ENCODE results near the gene ZNF117. TPM values are rescaled to one million over a fixed set of nuclear protein-coding genes. Genes with fewer than 3 reads are reported as not detected.
A peak's percentile ranks its signal among the peaks of the same experiment; 100 is the strongest.

Gene ZNF117
- total and polyA plus RNA-seq, 2 experiments from 2014 or later = 1.2 to 2.8 TPM

DNA sequence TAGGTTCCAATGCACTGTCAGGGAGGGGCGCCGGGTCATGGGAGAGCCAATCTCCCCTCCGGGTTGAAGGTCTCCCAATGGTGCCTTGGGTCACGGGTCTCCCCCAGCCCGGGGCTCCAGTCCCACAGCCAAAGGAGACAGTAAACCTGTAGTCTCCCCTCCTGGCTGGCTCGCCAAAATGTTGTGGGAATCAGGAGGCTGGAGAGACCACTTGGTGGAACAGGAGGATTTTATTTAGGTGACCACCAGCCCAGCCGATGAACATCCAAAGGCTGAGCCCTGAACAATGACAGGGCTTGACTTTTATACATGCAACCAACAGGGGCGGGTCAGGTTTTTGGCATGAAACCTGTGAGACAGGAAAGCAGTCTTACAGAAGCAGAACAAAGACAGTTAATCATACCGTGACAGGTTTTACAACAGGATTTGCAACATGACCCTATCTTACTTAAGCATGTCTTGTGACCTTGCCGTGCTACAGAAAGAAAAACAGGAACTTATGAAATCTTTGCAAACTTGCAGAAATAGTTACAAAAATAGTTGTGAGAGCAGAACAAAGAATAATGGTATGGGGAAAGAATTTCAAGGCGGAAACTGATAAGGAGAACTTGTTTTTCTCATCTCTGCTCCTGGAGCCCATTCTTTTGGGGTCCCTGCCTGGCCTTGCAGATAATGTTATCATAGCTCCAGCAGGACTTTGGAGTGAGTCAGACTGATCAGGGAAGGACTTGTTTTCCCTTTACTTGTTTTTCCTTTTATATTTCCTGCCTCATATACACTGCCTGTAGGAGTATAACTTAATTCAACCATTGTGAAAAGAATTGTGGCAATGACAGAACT, 8.5 kb upstream of the ZNF117 start:
- WGBS, 2 experiments (ENCODE audit: low coverage in 1 of 2, low lambda C conversion rate in 2 of 2, missing lambda C conversion rate in 2 of 2) = 87 to 90% methylated on average over 11 of the region's 11 CpGs
- H4K20me1 ChIP-seq (ENCODE audit: insufficient read depth) = no peaks in the 10 kb centered on the region
- peaks cover 3% of the 10 kb centered on the region; the same call in 1 of the 2 replicates for H3K4me1 ChIP-seq (ENCODE audit: insufficient read depth)
- no peaks in the 10 kb centered on the region for H3K27me3 ChIP-seq (replicated peaks; ENCODE audit: insufficient read depth)
- no peaks in the 10 kb centered on the region for H3F3A ChIP-seq (ENCODE audit: insufficient read depth)
- H3K27ac ChIP-seq = no peak overlapping the region
- no peak for DNase-seq
- no peak overlapping the region for H3K4me3 ChIP-seq
- H3K9ac ChIP-seq = no peak overlapping the region
- no peaks in the 10 kb centered on the region for H3K9me3 ChIP-seq (ENCODE audit: low read depth)
- in situ Hi-C loops (cut with MboI) = no loop called here
- no peaks in the 10 kb centered on the region; the same call in 1 of the 2 replicates for H3K36me3 ChIP-seq (ENCODE audit: low read depth)
- H3K4me2 ChIP-seq (ENCODE audit: unreplicated experiment) = no peak overlapping the region
- no peaks in the 10 kb centered on the region for H3K9me2 ChIP-seq (ENCODE audit: insufficient read depth)
- TF ChIP-seq EZH2 (IDR thresholded peaks at IDR 0.05; ENCODE audit: insufficient read depth, poor library complexity, severe bottlenecking) (no peak), EZH2phosphoT487 (IDR thresholded peaks at IDR 0.05; ENCODE audit: insufficient read depth, low read depth) (no peak)
- H3K79me2 ChIP-seq (ENCODE audit: insufficient read depth) = peaks cover 41% of the 10 kb centered on the region
- no peak overlapping the region for H2AFZ ChIP-seq

DNA sequence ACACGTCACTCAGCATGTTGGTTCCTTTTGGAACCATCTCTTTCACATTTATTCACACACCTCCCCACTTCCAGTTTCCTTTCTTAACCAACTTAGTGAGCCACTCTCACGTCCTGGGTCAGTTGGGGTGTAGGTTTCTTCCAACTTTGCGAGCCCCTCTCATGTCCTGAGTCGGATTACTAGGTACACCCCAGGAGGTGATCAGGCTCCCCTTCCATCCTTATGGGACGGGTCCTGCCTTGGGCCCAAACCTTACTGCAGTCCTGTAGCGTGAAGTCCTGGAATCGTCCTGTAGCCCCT, 8.0 kb upstream of the ZNF117 start:
- TF ChIP-seq EZH2phosphoT487 (IDR thresholded peaks at IDR 0.05; ENCODE audit: insufficient read depth, low read depth) (no peak), EZH2 (IDR thresholded peaks at IDR 0.05; ENCODE audit: insufficient read depth, poor library complexity, severe bottlenecking) (no peak)
- no peak overlapping the region for H3K4me2 ChIP-seq (ENCODE audit: unreplicated experiment)
- no peaks in the 10 kb centered on the region for H3F3A ChIP-seq (ENCODE audit: insufficient read depth)
- no peak overlapping the region for H2AFZ ChIP-seq
- H3K36me3 ChIP-seq (ENCODE audit: low read depth) = no peaks in the 10 kb centered on the region; the same call in 1 of the 2 replicates
- in situ Hi-C loops (cut with MboI) = no loop called here
- no peaks in the 10 kb centered on the region for H3K9me2 ChIP-seq (ENCODE audit: insufficient read depth)
- no peaks in the 10 kb centered on the region for H3K27me3 ChIP-seq (replicated peaks; ENCODE audit: insufficient read depth)
- no peak overlapping the region for H3K27ac ChIP-seq
- no peak overlapping the region for H3K4me3 ChIP-seq
- peaks cover 35% of the 10 kb centered on the region for H3K79me2 ChIP-seq (ENCODE audit: insufficient read depth)
- peaks cover 3% of the 10 kb centered on the region; the same call in 1 of the 2 replicates for H3K4me1 ChIP-seq (ENCODE audit: insufficient read depth)
- DNase-seq = no peak
- WGBS, 2 experiments (ENCODE audit: low coverage in 1 of 2, low lambda C conversion rate in 2 of 2, missing lambda C conversion rate in 2 of 2) = 90 to 98% methylated on average over 7 of the region's 7 CpGs
- no peak overlapping the region for H3K9ac ChIP-seq
- no peaks in the 10 kb centered on the region for H3K9me3 ChIP-seq (ENCODE audit: low read depth)
- H4K20me1 ChIP-seq (ENCODE audit: insufficient read depth) = no peaks in the 10 kb centered on the region

DNA sequence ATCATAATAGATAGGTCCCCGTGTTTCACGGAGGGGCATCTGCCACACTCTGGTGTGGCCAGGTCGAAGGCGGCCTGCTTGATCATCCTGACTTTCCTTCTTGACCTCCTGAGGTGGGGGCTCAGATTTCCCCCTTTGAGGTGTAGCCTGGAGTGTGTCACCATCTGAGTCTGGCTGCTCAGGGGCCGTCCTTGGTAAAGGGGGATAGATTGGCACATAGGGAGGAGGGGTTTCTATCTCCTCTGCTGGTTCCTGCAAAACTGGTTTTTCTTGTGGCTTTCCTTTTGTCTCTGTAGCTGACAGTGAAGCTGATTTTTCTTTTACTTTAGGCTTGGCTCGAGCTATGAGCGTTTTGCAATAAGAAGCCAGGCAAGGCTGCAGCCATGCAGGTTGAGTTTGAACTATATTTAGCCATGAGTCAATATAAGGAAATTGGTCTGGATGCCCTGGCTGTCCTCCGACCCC, 7.1 kb upstream of the ZNF117 start:
- Histone ChIP-seq H3K79me2 (ENCODE audit: insufficient read depth) (peaks cover 27% of the 10 kb centered on the region), H3K36me3 (ENCODE audit: low read depth) (no peaks in the 10 kb centered on the region; the same call in 1 of the 2 replicates), H3K4me1 (ENCODE audit: insufficient read depth) (peaks cover 3% of the 10 kb centered on the region; the same call in 1 of the 2 replicates), H3F3A (ENCODE audit: insufficient read depth) (no peaks in the 10 kb centered on the region), H3K9ac (no peak overlapping the region), H3K4me3 (no peak overlapping the region), H3K9me3 (ENCODE audit: low read depth) (no peaks in the 10 kb centered on the region), H3K27ac (peak overlapping the region; percentile 46; the same call in 1 of the 2 replicates), H3K9me2 (ENCODE audit: insufficient read depth) (no peaks in the 10 kb centered on the region), H3K4me2 (ENCODE audit: unreplicated experiment) (no peak overlapping the region), H4K20me1 (ENCODE audit: insufficient read depth) (no peaks in the 10 kb centered on the region), H2AFZ (no peak overlapping the region), H3K27me3 (replicated peaks; ENCODE audit: insufficient read depth) (no peaks in the 10 kb centered on the region)
- TF ChIP-seq EZH2phosphoT487 (IDR thresholded peaks at IDR 0.05; ENCODE audit: insufficient read depth, low read depth) = no peak
- TF ChIP-seq EZH2 (IDR thresholded peaks at IDR 0.05; ENCODE audit: insufficient read depth, poor library complexity, severe bottlenecking) = no peak
- DNase-seq = peak; percentile 65
- in situ Hi-C loops (cut with MboI) = no loop called here
- 68 to 71% methylated on average over 8 of the region's 8 CpGs for WGBS, 2 experiments (ENCODE audit: low coverage in 1 of 2, low lambda C conversion rate in 2 of 2, missing lambda C conversion rate in 2 of 2)

DNA sequence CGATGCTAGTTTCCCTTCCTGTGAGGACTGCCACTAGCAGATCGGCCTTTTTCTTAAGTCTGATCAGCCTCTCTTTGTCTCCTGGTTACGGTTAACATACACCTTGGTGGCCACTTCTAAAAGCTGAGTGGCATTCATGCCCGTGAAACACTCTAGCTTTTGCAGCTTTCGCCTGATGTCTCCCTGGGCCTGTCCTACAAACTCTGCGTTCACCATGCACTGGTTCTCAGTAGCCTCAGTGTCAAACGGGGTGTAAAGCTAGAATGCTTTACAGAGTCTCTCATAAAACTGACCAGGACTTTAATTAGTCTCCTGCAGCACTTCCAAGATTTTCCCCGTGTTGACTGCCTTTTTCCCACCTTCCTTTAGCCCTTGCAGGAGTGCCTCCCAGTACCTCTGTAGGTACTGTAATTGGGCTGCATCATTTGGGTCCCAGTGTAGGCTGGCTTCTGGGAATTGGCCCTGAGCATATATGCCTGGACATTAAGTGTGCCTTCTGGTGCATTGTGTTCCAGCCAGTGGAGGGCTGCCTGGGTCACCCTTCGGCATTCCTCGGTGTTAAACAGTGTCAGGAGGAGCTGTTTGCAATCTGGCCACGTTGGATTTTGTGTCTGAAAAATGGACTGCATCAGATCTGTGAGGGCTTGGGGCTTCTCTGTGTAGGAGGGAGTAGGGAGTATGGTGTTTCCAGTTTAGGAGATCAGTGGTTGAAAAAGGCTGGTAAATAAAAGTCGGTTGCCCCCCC, 6.5 kb upstream of the ZNF117 start:
- Histone ChIP-seq H4K20me1 (ENCODE audit: insufficient read depth) (no peaks in the 10 kb centered on the region), H3K36me3 (ENCODE audit: low read depth) (no peaks in the 10 kb centered on the region; the same call in 1 of the 2 replicates), H3K9me3 (ENCODE audit: low read depth) (no peaks in the 10 kb centered on the region), H3K4me2 (ENCODE audit: unreplicated experiment) (no peak overlapping the region), H3K9ac (no peak overlapping the region), H3K27me3 (replicated peaks; ENCODE audit: insufficient read depth) (no peaks in the 10 kb centered on the region), H3K9me2 (ENCODE audit: insufficient read depth) (no peaks in the 10 kb centered on the region), H3K4me1 (ENCODE audit: insufficient read depth) (peaks cover 3% of the 10 kb centered on the region; the same call in 1 of the 2 replicates), H3K4me3 (no peak overlapping the region), H3F3A (ENCODE audit: insufficient read depth) (no peaks in the 10 kb centered on the region), H3K79me2 (ENCODE audit: insufficient read depth) (peaks cover 21% of the 10 kb centered on the region), H2AFZ (no peak overlapping the region), H3K27ac (no peak overlapping the region)
- DNase-seq = no peak
- in situ Hi-C loops (cut with MboI) = no loop called here
- TF ChIP-seq EZH2phosphoT487 (IDR thresholded peaks at IDR 0.05; ENCODE audit: insufficient read depth, low read depth) = no peak
- no peak for TF ChIP-seq EZH2 (IDR thresholded peaks at IDR 0.05; ENCODE audit: insufficient read depth, poor library complexity, severe bottlenecking)
- WGBS, 2 experiments (ENCODE audit: low coverage in 1 of 2, low lambda C conversion rate in 2 of 2, missing lambda C conversion rate in 2 of 2) = 95 to 97% methylated on average over 12 of the region's 12 CpGs

Measured in GM23248 (cell line).